AG10803 (cell line): ENCODE data around the gene EPB42.

Source experiments
- DNase-seq: peaks from one replicate; pipeline ENCODE4 v3.0.0; 2010; ENCODE audit warnings: low read depth
- H3K4me3 ChIP-seq: 2 replicates; pipeline ENCODE4 v1.5.1; 2011; ENCODE audit warnings: mild to moderate bottlenecking, low read length, control low read depth
- CTCF ChIP-seq: conservative IDR thresholded peaks from 2 replicates; pipeline ENCODE4 v1.5.1; 2011; ENCODE audit warnings: mild to moderate bottlenecking, low read length, control low read depth, inconsistent platforms

Gene EPB42

GRCh38 chr15:43242616-43243015 is 21.8 kb upstream of the EPB42 start:
- H3K4me3 ChIP-seq = no peak overlapping the region
- no peak for TF ChIP-seq CTCF
- no peak for DNase-seq

DNA sequence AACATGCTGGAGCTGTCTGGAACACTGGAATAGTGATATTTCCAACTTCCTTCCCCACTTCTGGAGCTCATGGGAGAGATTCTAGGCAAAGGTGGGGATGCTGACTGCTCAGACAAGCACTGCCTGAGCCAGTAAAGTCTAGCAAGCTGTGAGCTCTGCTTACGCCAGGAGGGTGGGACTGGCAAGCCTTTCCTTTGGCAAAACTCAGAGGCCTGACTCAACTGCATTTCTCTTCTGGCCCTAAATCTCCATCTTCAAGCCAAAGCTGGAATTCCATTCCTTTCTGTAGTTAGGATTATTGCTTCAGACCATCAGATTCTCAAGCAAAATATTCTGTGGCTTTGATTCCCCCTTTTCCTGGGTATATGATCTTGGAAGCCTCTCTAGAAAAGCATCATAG is 20.3 kb upstream of the EPB42 start:
- no peak overlapping the region for H3K4me3 ChIP-seq
- peak; percentile 92 for DNase-seq
- TF ChIP-seq CTCF = no peak

DNA sequence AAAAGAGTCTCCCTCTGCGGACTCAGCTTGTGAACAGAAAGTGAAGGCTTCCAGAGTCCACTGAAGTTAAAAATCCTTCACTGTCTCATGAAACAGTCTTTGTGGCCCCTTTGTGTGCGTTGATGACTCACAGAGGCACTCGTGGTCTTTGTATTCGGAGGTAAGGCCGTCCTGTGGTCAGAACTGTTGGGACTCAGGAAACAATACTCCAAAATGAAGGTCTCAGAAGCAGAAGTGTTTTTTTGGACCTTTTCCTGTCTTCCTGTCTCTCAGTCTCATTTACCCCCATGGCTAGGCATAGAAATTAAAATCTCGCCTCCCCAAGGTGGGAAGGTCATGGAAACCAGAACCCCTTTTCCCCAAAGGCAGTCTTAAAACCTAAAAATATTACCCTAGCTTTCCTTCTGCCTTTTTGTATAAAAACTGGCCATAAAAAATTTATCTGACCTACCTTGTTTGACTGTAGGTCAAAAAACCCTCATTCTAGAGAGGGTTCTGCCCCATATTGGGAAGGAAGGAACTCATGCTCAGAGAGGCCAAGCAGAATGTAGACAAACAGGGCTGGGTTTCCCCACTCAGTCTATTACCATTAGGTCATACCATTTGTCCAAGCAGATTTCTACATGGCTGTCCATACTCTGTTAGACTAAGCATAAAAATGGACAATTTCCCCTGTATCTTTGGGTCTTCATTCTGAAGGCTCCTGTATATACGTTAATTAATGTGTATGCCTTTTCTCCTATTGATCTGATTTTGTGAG is 19.1 kb upstream of the EPB42 start:
- no peak for DNase-seq
- no peak for TF ChIP-seq CTCF
- no peak overlapping the region for H3K4me3 ChIP-seq

GRCh38 chr15:43238671-43239131 is 17.9 kb upstream of the EPB42 start:
- no peak overlapping the region for H3K4me3 ChIP-seq
- no peak for DNase-seq
- TF ChIP-seq CTCF = no peak

DNA sequence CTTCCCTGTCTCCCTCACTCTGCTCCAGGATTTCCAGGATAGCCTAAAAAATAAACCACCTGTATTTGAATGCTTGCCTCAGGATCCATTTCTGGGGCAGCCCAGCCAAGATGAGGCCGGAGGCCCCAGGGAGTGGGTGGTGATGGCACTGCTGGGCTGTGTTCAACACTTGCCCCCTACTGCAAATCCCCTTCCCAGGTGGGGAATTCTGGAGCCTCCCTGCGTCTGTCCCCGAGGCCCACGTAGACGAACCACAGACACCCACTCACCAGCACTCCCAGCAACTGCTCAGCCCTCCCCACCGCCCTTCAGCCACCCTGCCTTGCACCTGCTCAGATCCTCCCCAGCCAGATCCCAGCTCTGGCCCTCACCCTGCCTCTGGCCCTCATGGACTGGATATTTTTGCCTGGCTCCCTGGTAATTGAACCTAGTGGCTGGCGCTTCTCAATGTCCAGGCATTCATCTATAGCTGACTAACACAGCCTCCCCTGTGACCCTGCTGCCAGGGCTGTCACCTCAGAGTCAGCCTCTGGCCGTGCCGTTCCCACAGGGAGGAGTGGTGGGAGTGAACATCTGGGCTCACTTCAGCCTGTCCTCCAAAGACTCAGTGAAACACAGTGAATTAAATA is 17.1 kb upstream of the EPB42 start:
- H3K4me3 ChIP-seq = no peak overlapping the region
- TF ChIP-seq CTCF = no peak
- DNase-seq = no peak

DNA sequence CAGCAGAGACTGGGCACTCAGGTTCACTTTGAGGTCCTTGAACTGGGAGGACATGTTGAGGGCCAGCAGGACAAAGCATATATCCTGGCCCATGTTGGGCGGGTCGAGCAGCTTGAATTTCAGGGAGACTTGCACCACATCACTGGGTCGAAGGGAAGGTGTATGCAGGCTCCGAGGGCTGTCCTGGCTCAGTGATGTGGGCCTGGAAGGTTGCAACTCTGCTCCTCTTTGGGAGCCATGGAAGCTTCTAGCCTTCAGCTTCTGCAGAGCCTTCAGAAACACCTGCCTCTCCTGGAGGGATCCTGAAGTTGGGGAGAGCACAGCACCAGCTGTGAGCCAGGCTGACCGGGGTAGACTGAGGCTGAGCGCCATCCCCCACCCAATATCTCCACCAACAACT is 14.7 kb upstream of the EPB42 start:
- DNase-seq = no peak
- no peak overlapping the region for H3K4me3 ChIP-seq
- TF ChIP-seq CTCF = no peak
